Measurements from ENCODE around the gene RBBP6.
"Not testable (repeated sequence)": the region's sequence is repeated elsewhere in the genome, so short reads cannot be mapped to it uniquely, and the experiment has no call there.

The RBBP6 gene

DNA sequence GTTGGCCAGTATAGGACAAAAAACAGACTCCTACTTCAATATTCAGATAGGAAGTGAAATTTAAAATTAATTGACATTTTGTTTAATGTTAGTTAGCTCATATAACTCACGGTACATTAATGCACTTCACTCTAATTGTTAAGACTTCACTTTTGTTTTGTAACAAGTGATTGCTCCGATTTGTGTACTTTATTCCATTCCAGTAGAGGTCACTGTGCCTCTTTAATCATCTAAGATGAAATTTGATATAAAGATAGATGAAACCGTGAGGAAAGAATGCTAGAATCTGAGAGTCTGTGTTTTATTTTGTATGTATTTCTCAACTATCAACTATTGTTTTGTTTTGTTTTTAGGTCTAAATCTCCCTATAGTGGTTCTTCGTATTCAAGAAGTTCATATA, 29.0 kb downstream of the RBBP6 start:
- DNase-seq (ENCODE audit: low read depth) = no peak

DNA sequence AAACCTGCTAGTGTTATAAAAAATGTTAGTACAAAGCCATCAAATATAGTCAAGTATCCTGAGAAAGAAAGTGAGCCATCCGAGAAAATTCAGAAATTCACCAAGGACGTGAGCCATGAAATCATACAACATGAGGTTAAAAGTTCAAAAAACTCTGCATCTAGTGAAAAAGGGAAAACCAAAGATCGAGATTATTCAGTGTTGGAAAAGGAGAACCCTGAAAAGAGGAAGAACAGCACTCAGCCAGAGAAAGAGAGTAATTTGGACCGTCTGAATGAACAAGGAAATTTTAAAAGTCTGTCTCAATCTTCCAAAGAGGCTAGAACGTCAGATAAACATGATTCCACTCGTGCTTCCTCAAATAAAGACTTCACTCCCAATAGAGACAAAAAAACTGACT, 31.7 kb downstream of the RBBP6 start:
- no peak for DNase-seq (ENCODE audit: low read depth)

- no peak for DNase-seq (ENCODE audit: low read depth)
Measured at GRCh38 chr16:24572069-24572468, 32.7 kb downstream of the RBBP6 start.

DNA sequence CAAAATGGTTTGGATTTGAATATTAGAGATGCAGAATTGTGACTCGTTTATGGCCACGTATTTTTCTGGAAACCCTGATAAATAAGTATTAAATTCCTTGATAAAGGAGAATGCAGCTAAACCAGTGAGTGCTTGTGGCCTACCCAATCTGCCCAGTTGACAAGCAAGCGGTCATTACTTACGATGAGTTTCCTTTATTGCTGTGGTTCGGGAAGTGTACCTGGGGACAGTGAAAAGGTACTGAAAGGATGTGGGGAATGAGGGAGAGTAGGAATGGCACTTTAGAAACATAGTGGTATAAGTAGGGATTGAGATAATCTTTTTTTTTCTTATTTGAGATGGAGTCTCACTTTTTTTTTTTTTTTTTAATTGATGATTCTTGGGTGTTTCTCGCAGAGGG, 33.8 kb downstream of the RBBP6 start:
- DNase-seq (ENCODE audit: low read depth) = no peak

GRCh38 chr16:24574515-24575485, 35.4 kb downstream of the RBBP6 start:
- DNase-seq (ENCODE audit: low read depth) = not testable (repeated sequence)

GRCh38 chr16:24575791-24576190, 36.4 kb downstream of the RBBP6 start:
- DNase-seq (ENCODE audit: low read depth) = not testable (repeated sequence)

DNA sequence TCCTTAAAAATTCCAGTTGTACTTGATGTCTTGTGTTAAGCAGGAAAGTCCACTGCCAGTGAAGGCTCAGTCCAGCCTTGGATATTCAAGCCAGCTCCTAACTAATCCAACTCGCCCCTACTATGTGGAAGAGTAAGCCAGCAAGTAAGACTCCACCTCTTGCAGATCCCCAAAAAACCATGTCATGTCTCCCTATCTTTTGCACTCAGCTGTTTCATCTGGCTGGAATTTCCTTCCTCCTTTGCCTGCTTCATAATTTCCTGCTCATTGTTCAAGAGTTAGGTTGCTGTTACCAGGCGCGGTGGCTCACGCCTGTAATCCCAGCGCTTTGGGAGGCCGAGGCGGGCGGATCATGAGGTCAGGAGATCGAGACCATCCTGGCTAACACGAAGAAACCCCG, 37.8 kb downstream of the RBBP6 start:
- DNase-seq (ENCODE audit: low read depth) = no peak

- DNase-seq (ENCODE audit: low read depth) = no peak
Measured at GRCh38 chr16:24580665-24581064, 41.3 kb downstream of the RBBP6 start.

GRCh38 chr16:24583494-24583893, 44.1 kb downstream of the RBBP6 start:
- DNase-seq (ENCODE audit: low read depth) = no peak

DNA sequence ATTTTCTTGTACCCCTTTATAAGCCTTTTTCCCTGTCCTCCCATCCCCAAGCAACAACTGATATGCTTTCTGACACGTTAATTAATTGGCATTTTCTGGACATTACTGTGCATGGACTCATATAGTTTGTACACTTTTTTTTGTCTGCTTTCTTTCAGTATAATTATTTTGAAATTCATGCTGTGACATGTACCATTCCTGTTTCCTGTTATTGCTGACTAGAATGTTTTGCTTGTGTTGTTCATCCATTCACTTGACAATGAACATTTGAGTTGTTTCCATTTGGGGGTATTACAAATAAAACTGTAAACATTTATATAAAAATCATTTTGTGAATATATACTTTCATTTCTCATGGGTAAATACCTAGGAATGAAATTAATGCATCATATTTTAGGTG, 50.6 kb downstream of the RBBP6 start:
- no peak for DNase-seq (ENCODE audit: low read depth)

- DNase-seq (ENCODE audit: low read depth) = no peak
Measured at GRCh38 chr16:24598777-24599437, 59.5 kb downstream of the RBBP6 start.

GRCh38 chr16:24609417-24609739, 70.0 kb downstream of the RBBP6 start:
- DNase-seq (ENCODE audit: low read depth) = no peak

- no peak for DNase-seq (ENCODE audit: low read depth)
Measured at GRCh38 chr16:24609740-24610415, 70.5 kb downstream of the RBBP6 start.

GRCh38 chr16:24610416-24610755, 71.0 kb downstream of the RBBP6 start:
- DNase-seq (ENCODE audit: low read depth) = no peak

DNA sequence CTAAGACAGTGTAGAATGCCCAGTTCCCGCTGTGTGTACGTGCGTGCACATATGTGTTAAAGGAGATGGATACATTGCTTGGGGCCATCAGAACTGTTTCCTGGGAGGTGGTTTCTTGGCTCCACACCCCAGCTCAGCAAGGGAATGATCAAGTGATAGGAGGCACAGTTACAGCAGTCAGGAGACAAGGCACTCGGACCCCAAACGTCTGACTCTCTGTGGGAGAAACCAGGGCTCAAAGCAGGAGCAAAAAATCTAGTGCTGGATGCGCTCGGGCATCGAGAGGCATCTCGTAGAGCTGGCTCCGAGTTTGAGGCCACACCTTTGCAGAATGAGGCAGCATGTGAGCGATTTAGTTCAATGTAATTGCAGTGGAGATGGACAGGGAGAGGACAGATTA, 71.9 kb downstream of the RBBP6 start:
- DNase-seq (ENCODE audit: low read depth) = no peak

DNA sequence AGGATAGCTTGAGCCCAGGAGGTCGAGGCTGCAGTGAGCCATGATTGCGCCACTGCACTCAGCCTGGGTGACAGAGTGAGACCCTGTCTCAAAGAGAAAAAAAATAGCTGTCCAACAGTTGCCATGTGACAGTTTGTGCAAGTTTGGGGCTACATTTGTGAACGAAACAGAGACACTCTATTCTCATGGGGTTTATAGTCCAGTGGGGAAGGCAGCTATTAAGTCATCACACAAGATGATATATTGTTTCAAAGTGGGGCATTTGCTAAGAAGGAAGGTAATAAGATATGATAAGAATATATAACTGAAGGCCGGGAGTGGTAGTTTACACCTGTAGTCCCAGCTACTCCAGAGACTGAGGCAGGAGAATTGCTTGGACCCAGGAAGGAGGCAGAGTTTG, 73.3 kb downstream of the RBBP6 start:
- DNase-seq (ENCODE audit: low read depth) = no peak

DNA sequence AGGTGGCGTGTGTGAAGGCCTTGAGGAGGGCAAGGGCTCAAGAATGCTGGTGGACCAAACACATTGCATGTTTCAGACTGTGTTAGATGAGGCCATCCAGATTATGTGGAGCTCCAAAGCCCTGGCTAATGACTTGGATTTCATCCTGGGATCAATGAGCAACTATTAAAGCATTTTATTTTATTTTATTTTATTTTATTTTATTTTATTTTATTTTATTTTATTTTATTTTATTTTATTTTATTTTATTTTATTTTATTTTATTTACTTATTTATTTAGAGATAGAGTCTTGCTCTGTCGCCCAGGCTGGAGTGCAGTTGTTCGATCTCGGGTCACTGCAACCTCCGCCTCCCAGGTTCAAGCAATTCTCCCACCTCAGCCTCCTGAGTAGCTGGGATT, 73.9 kb downstream of the RBBP6 start:
- not testable (repeated sequence) for DNase-seq (ENCODE audit: low read depth)

- no peak for DNase-seq (ENCODE audit: low read depth)
Measured at GRCh38 chr16:24617502-24617901, 78.1 kb downstream of the RBBP6 start.

Measured in stimulated activated CD8-positive, alpha-beta memory T cell treated with anti-CD3 and anti-CD28 coated beads, Interleukin-15, amount 100 ng/mL, for 24 hours (primary cell).